ENCODE measurements around the gene SAC3D1. TPM values are rescaled to one million over a fixed set of nuclear protein-coding genes. Genes with fewer than 3 reads are reported as not detected.

The SAC3D1 gene
- total RNA-seq, 1 donor from 2014 or later = 19.6 TPM

GRCh38 chr11:65078786-65079342, 37.9 kb downstream of the SAC3D1 start:
- no peak overlapping the region for H3K27ac ChIP-seq
- no peak for TF ChIP-seq CTCF (IDR thresholded peaks at IDR 0.05)
- H3K4me1 ChIP-seq = no peaks in the 10 kb centered on the region

GRCh38 chr11:65083134-65083833, 42.3 kb downstream of the SAC3D1 start:
- intact Hi-C loops (cut with DNase I) = loop anchor here (5.0 to 10.0 kb wide), 3 partner anchors 41 to 278 kb away; partner anchors contain the start of genes MAP4K2, SAC3D1 and SNX15
- TF ChIP-seq CTCF (IDR thresholded peaks at IDR 0.05) = no peak
- Histone ChIP-seq H3K36me3 (peaks cover 26 to 29% of the 10 kb centered on the region in 2 donors), H3K4me3 (peak overlapping the region; percentile 85 to 90), H3K4me1 (peaks cover 10% of the 10 kb centered on the region in 2 donors), H3K9me3 (no peaks in the 10 kb centered on the region), H3K27me3 (no peaks in the 10 kb centered on the region), H3K27ac (peak overlapping the region; percentile 93 to 97)
- no peak for DNase-seq (ENCODE audit: low spot score in 2 of 2)

More at GRCh38 chr11:65078786-65079342, 37.9 kb downstream of the SAC3D1 start:
- Histone ChIP-seq H3K4me3 (no peak overlapping the region), H3K36me3 (no peaks in the 10 kb centered on the region), H3K9me3 (no peaks in the 10 kb centered on the region), H3K27me3 (no peaks in the 10 kb centered on the region)
- no peak for DNase-seq (ENCODE audit: low spot score in 2 of 2)
- intact Hi-C loops (cut with DNase I) = no loop called here

GRCh38 chr11:65083834-65084597, 43.0 kb downstream of the SAC3D1 start, which contains the start of the genes CDCA5 and ZFPL1:
TSS of gene CDCA5 (minus strand) at chr11:65084040. CDS start at chr11:65083978, 62 bp downstream.
TSS of gene ZFPL1 (plus strand) at chr11:65084222. CDS start at chr11:65084699, 477 bp downstream.
- peak within 1 kb of the TSS; percentile 93 to 97 for H3K27ac ChIP-seq
- intact Hi-C loops (cut with DNase I) = loop anchor here (1.0 to 10.0 kb wide), 8 partner anchors 12 to 279 kb away; partner anchors contain the start of genes ATG2A, FAU, MAP4K2 and MRPL49

GRCh38 chr11:65084598-65085375, 43.8 kb downstream of the SAC3D1 start:
- TF ChIP-seq CTCF (IDR thresholded peaks at IDR 0.05) = no peak
- Histone ChIP-seq H3K4me3 (peak overlapping the region; percentile 85 to 90), H3K27ac (peak overlapping the region; percentile 93 to 97), H3K9me3 (no peaks in the 10 kb centered on the region), H3K4me1 (peaks cover 10% of the 10 kb centered on the region in 2 donors), H3K27me3 (no peaks in the 10 kb centered on the region), H3K36me3 (peaks cover 28 to 43% of the 10 kb centered on the region in 2 donors)
- intact Hi-C loops (cut with DNase I) = loop anchor here (1.0 to 10.0 kb wide), 8 partner anchors 12 to 280 kb away; partner anchors contain the start of genes ATG2A, FAU, MAP4K2 and MRPL49
- DNase-seq (ENCODE audit: low spot score in 2 of 2) = no peak

More at GRCh38 chr11:65083834-65084597, 43.0 kb downstream of the SAC3D1 start, which contains the start of the genes CDCA5 and ZFPL1:
- Histone ChIP-seq H3K27me3 (no peaks in the 10 kb centered on the region), H3K36me3 (peaks cover 28 to 37% of the 10 kb centered on the region in 2 donors), H3K9me3 (no peaks in the 10 kb centered on the region), H3K4me1 (peaks cover 10% of the 10 kb centered on the region in 2 donors), H3K4me3 (peak within 1 kb of the TSS; percentile 85 to 90)
- peak; percentile 77 to 97 for DNase-seq (ENCODE audit: low spot score in 2 of 2)
- no peak for TF ChIP-seq CTCF (IDR thresholded peaks at IDR 0.05)
